A549 treated with dexamethasone at 1 μM for 4 hours (cell line): ENCODE results near the gene PLCB2. TPM values are rescaled to one million over a fixed set of nuclear protein-coding genes. Genes with fewer than 3 reads are reported as not detected.

Experiments
- total RNA-seq: library from RNA; stranded (reverse); fragments of 200-300 nt; extraction: Qiagen RNA extraction; gene quantifications from 5 replicates; pipeline ENCODE4 v1.2.3, GENCODE V29; 2022

Gene PLCB2
- total RNA-seq = 0.50 to 1.0 TPM (median 0.90 TPM) in 5 replicates

GRCh38 chr15:40307421-40308211, at the start of gene PLCB2:
Gene PLCB2, minus strand, starts transcription at chr15:40307935. Its CDS starts 263 bp downstream, at chr15:40307672.

GRCh38 chr15:40340740-40341400, 33.1 kb upstream of the PLCB2 start, which contains the start of gene CCDC9B:
Gene CCDC9B, minus strand, starts transcription at chr15:40340939. Its CDS starts 120 bp downstream, at chr15:40340819.

GRCh38 chr15:40323239-40323952, 15.7 kb upstream of the PLCB2 start, which contains the start of gene INAFM2:
Gene INAFM2, plus strand, starts transcription at chr15:40323692. Its CDS starts 364 bp downstream, at chr15:40324056.

GRCh38 chr15:40282869-40283614, 24.7 kb downstream of the PLCB2 start, which contains the start of gene ANKRD63:
Gene ANKRD63, minus strand, starts transcription at chr15:40283064. Its CDS starts 478 bp downstream, at chr15:40282586.

GRCh38 chr15:40238532-40239403, 69.0 kb downstream of the PLCB2 start, which contains the start of gene PAK6:
Gene PAK6, plus strand, starts transcription at chr15:40239063. Its CDS starts 25,723 bp downstream, at chr15:40264786.

Other genes starting within 250 kb of the PLCB2 start
- gene BMF, start 199.1 kb downstream of the PLCB2 start, total RNA-seq = 1.5 to 2.4 TPM (median 1.9 TPM) in 5 replicates
- gene BUB1B, start 146.9 kb downstream of the PLCB2 start, total RNA-seq = 25.6 to 30.3 TPM (median 28.8 TPM) in 5 replicates
- gene PAK6, start 68.9 kb downstream of the PLCB2 start, total RNA-seq = 0.29 to 0.68 TPM (median 0.34 TPM) in 5 replicates
- gene ANKRD63, start 24.9 kb downstream of the PLCB2 start, total RNA-seq = 0.20 to 0.49 TPM (median 0.26 TPM) in 5 replicates
- 6.2 to 8.2 TPM (median 7.0 TPM) in 5 replicates for gene INAFM2, start 15.8 kb upstream of the PLCB2 start, total RNA-seq
- gene CCDC9B, start 33.0 kb upstream of the PLCB2 start, total RNA-seq = 13.0 to 26.8 TPM (median 19.2 TPM) in 5 replicates
- not detected in 5 replicates for gene PHGR1, start 43.1 kb upstream of the PLCB2 start, total RNA-seq
- gene DISP2, start 50.3 kb upstream of the PLCB2 start, total RNA-seq = 1.1 to 1.9 TPM (median 1.5 TPM) in 5 replicates
- gene KNSTRN, start 74.8 kb upstream of the PLCB2 start, total RNA-seq = 44.0 to 51.2 TPM (median 47.6 TPM) in 5 replicates
- 9.3 to 13.5 TPM (median 12.0 TPM) in 5 replicates for gene IVD, start 97.9 kb upstream of the PLCB2 start, total RNA-seq
- gene BAHD1, start 133.0 kb upstream of the PLCB2 start, total RNA-seq = 9.4 to 11.6 TPM (median 11.2 TPM) in 5 replicates
- gene CHST14, start 163.0 kb upstream of the PLCB2 start, total RNA-seq = 14.0 to 20.1 TPM (median 17.6 TPM) in 5 replicates